ENCODE data around the gene TRIM72. TPM values are rescaled to one million over a fixed set of nuclear protein-coding genes. Genes with fewer than 3 reads are reported as not detected.
"Not testable (repeated sequence)": the region's sequence is repeated elsewhere in the genome, so short reads cannot be mapped to it uniquely, and the experiment has no call there.

TRIM72 gene
- under 1 TPM in 3 of 7 donors, not detected in 4; 0.05 to 0.11 (median 0.07) TPM for total RNA-seq
- polyA plus RNA-seq = under 1 TPM in 1 of 2 donors, not detected in 1; 0.01 TPM
- long read RNA-seq, donor 1 = 0 reads
- long read RNA-seq, donor 2 = 0 reads
- long read RNA-seq, donor 3 = 0 reads

- H3K27ac ChIP-seq = no peak within 1 kb of the TSS
- DNase-seq = no peak
- peak within 1 kb of the TSS; percentile 31 for H3K4me3 ChIP-seq
- no peaks in the 10 kb centered on the region for H3K9me3 ChIP-seq
- peaks cover 14% of the 10 kb centered on the region for H3K4me1 ChIP-seq (ENCODE audit: insufficient read depth)
- 73 to 88% (median 75%) methylated on average over 14 to 25 of the region's 25 CpGs for whole genome bisulfite sequencing, 3 donors
- intact Hi-C loops (cut with DNase I) = loop anchor here in 1 of 4 donors (10.0 kb wide), 1 partner anchor 481 kb away; no protein-coding TSS in a partner anchor
- no peaks in the 10 kb centered on the region for H3K27me3 ChIP-seq
- no peaks in the 10 kb centered on the region for H3K36me3 ChIP-seq
- no peak for TF ChIP-seq POLR2A (IDR thresholded peaks at IDR 0.05)
- TF ChIP-seq CTCF (IDR thresholded peaks at IDR 0.05) = no peak
- no peak for TF ChIP-seq EP300 (IDR thresholded peaks at IDR 0.05)
Measured at GRCh38 chr16:31213877-31214707, at the start of gene TRIM72. Gene TRIM72, plus strand, starts transcription at chr16:31214119. Its CDS starts 620 bp downstream, at chr16:31214739.

GRCh38 chr16:31167315-31167714 is 46.6 kb upstream of the TRIM72 start:
- DNase-seq = no peak
- intact Hi-C loops (cut with DNase I) = loop anchor here in 1 of 4 donors (5.0 kb wide), 1 partner anchor 265 kb away; no protein-coding TSS in a partner anchor
- WGBS, 3 donors = 77 to 84% (median 77%) methylated on average over 8 of the region's 8 CpGs
- Histone ChIP-seq H3K4me1 (ENCODE audit: insufficient read depth) (no peaks in the 10 kb centered on the region), H3K27ac (no peak overlapping the region), H3K36me3 (no peaks in the 10 kb centered on the region), H3K9me3 (no peaks in the 10 kb centered on the region), H3K27me3 (no peaks in the 10 kb centered on the region), H3K4me3 (no peak overlapping the region)
- TF ChIP-seq POLR2A (IDR thresholded peaks at IDR 0.05) = no peak
- TF ChIP-seq EP300 (IDR thresholded peaks at IDR 0.05) = no peak
- TF ChIP-seq CTCF (IDR thresholded peaks at IDR 0.05) = no peak

- TF ChIP-seq POLR2A (IDR thresholded peaks at IDR 0.05) (no peak), CTCF (IDR thresholded peaks at IDR 0.05) (no peak), EP300 (IDR thresholded peaks at IDR 0.05) (no peak)
- H3K36me3 ChIP-seq = no peaks in the 10 kb centered on the region
- no peaks in the 10 kb centered on the region for H3K9me3 ChIP-seq
- H3K27ac ChIP-seq = no peak overlapping the region
- DNase-seq = no peak
- intact Hi-C loops (cut with DNase I) = loop anchor here in 1 of 4 donors (5.0 kb wide), 1 partner anchor 263 kb away; no protein-coding TSS in a partner anchor
- no peaks in the 10 kb centered on the region for H3K27me3 ChIP-seq
- WGBS, 3 donors = 57 to 74% (median 64%) methylated on average over 2 of the region's 2 CpGs
- no peaks in the 10 kb centered on the region for H3K4me1 ChIP-seq (ENCODE audit: insufficient read depth)
- H3K4me3 ChIP-seq = no peak overlapping the region
Measured at GRCh38 chr16:31168848-31169247, 45.1 kb upstream of the TRIM72 start.

GRCh38 chr16:31170048-31170447 is 43.9 kb upstream of the TRIM72 start:
- intact Hi-C loops (cut with DNase I); H3K4me3 ChIP-seq; DNase-seq; H3K36me3 ChIP-seq; H3K27me3 ChIP-seq; H3K4me1 ChIP-seq (ENCODE audit: insufficient read depth); H3K27ac ChIP-seq; H3K9me3 ChIP-seq: not testable (repeated sequence)
- 14 to 33% methylated on average over 1 to 2 of the region's 2 CpGs; no CpG with 5 or more reads in 1 of the 3 donors for WGBS, 3 donors

GRCh38 chr16:31177136-31177535 is 36.8 kb upstream of the TRIM72 start:
- Histone ChIP-seq H3K27ac (no peak overlapping the region), H3K9me3 (no peaks in the 10 kb centered on the region), H3K36me3 (no peaks in the 10 kb centered on the region), H3K4me1 (ENCODE audit: insufficient read depth) (peaks cover 4% of the 10 kb centered on the region), H3K27me3 (no peaks in the 10 kb centered on the region), H3K4me3 (no peak overlapping the region)
- TF ChIP-seq EP300 (IDR thresholded peaks at IDR 0.05) (no peak), CTCF (IDR thresholded peaks at IDR 0.05) (no peak), POLR2A (IDR thresholded peaks at IDR 0.05) (no peak)
- intact Hi-C loops (cut with DNase I) = no loop called here
- WGBS, 3 donors = 72 to 78% (median 76%) methylated on average over 3 of the region's 3 CpGs
- no peak for DNase-seq
